SK-N-SH treated with all-trans-retinoic acid at 6 μM for 48 hours (cell line): ENCODE results near the gene USH2A.

Source experiments
- ATAC-seq: fragments of 200-7000 bp; cut with Tn5 transposase; 3 replicates; pipeline ENCODE4 v1.9.1; 2020; ENCODE audit warnings: mild to moderate bottlenecking, moderate library complexity
- ARNTL ChIP-seq: fragments of 450-650 bp; formaldehyde crosslinking; IDR thresholded peaks from 2 replicates; pipeline ENCODE4 v1.5.0; 2020; ENCODE audit warnings: low read depth, mild to moderate bottlenecking, moderate library complexity, borderline replicate concordance
- BACH2 ChIP-seq: fragments of 250-450 bp; sonication (Bioruptor Pico); IDR thresholded peaks from 2 replicates; pipeline ENCODE4 v1.9.0; 2021; ENCODE audit warnings: mild to moderate bottlenecking, borderline replicate concordance
- CSDC2 ChIP-seq: fragments of 250-450 bp; sonication (Bioruptor Pico); IDR thresholded peaks from 2 replicates; pipeline ENCODE4 v1.5.0; 2020; ENCODE audit warnings: mild to moderate bottlenecking, moderate library complexity
- ESRRG ChIP-seq: fragments of 250-450 bp; sonication (Bioruptor Pico); IDR thresholded peaks from 2 replicates; pipeline ENCODE4 v1.6.1; 2021; ENCODE audit warnings: mild to moderate bottlenecking
- GLIS3 ChIP-seq: fragments of 250-450 bp; sonication (Bioruptor Pico); IDR thresholded peaks from 2 replicates; pipeline ENCODE4 v1.5.0; 2020; ENCODE audit warnings: mild to moderate bottlenecking, moderate library complexity
- ISL1 ChIP-seq: fragments of 250-450 bp; sonication (Bioruptor Pico); IDR thresholded peaks from 2 replicates; pipeline ENCODE4 v2.1.2; 2022; ENCODE audit warnings: mild to moderate bottlenecking, moderate library complexity
- OSR1 ChIP-seq: fragments of 250-450 bp; sonication (Bioruptor Pico); IDR thresholded peaks from 2 replicates; pipeline ENCODE4 v1.8.0; 2022; ENCODE audit warnings: moderate library complexity, mild to moderate bottlenecking, inconsistent platforms
- PPARA ChIP-seq: fragments of 250-450 bp; sonication (Bioruptor Pico); IDR thresholded peaks from 2 replicates; pipeline ENCODE4 v1.5.0; 2020; ENCODE audit warnings: mild to moderate bottlenecking, borderline replicate concordance
- RARB ChIP-seq: fragments of 250-450 bp; sonication (Bioruptor Pico); IDR thresholded peaks from 2 replicates; pipeline ENCODE4 v1.8.0; 2021; ENCODE audit warnings: mild to moderate bottlenecking, moderate library complexity
- SNAI2 ChIP-seq: fragments of 250-450 bp; sonication (Bioruptor Pico); IDR thresholded peaks from 2 replicates; pipeline ENCODE4 v1.5.0; 2020; ENCODE audit warnings: mild to moderate bottlenecking, moderate library complexity
- TCF4 ChIP-seq: fragments of 250-450 bp; sonication (Bioruptor Pico); IDR thresholded peaks from 2 replicates; pipeline ENCODE4 v1.8.0; 2021; ENCODE audit warnings: mild to moderate bottlenecking, moderate library complexity, borderline replicate concordance
- TOX ChIP-seq: fragments of 250-450 bp; sonication (Bioruptor Pico); IDR thresholded peaks from 2 replicates; pipeline ENCODE4 v1.8.0; 2021; ENCODE audit warnings: mild to moderate bottlenecking, moderate library complexity, borderline replicate concordance
- ZC3H10 ChIP-seq: fragments of 250-450 bp; sonication (Bioruptor Pico); IDR thresholded peaks from 2 replicates; pipeline ENCODE4 v1.5.1; 2021; ENCODE audit warnings: mild to moderate bottlenecking, moderate library complexity
- ZFP30 ChIP-seq: fragments of 450-650 bp; formaldehyde crosslinking; IDR thresholded peaks from 2 replicates; pipeline ENCODE4 v1.5.0; 2022; ENCODE audit warnings: mild to moderate bottlenecking, moderate library complexity
- ZNF565 ChIP-seq: fragments of 450-650 bp; formaldehyde crosslinking; conservative IDR thresholded peaks from 2 replicates; pipeline ENCODE4 v1.5.0; 2020; ENCODE audit warnings: low read depth, mild to moderate bottlenecking, moderate library complexity
- ZNF70 ChIP-seq: fragments of 450-650 bp; formaldehyde crosslinking; IDR thresholded peaks from 2 replicates; pipeline ENCODE4 v1.5.0; 2020; ENCODE audit warnings: mild to moderate bottlenecking, moderate library complexity
- TF ChIP-seq, protein P1 (sequence below): fragments of 250-450 bp; sonication (Bioruptor Pico); IDR thresholded peaks from 2 replicates; pipeline ENCODE4 v1.5.1; 2020; ENCODE audit warnings: low read depth, mild to moderate bottlenecking, moderate library complexity
- TF ChIP-seq, protein P2 (sequence below): fragments of 250-450 bp; sonication (Bioruptor Pico); IDR thresholded peaks from 2 replicates; pipeline ENCODE4 v1.5.0; 2020; ENCODE audit warnings: mild to moderate bottlenecking, moderate library complexity
- TF ChIP-seq, protein P3 (sequence below): fragments of 250-450 bp; sonication (Bioruptor Pico); IDR thresholded peaks from 2 replicates; pipeline ENCODE4 v1.8.0; 2020; ENCODE audit warnings: mild to moderate bottlenecking, moderate library complexity, borderline replicate concordance
- TF ChIP-seq, protein P4 (sequence below): fragments of 250-450 bp; sonication (Bioruptor Pico); IDR thresholded peaks from 2 replicates; pipeline ENCODE4 v1.8.0; 2021; ENCODE audit warnings: low read depth, mild to moderate bottlenecking, moderate library complexity, borderline replicate concordance

The USH2A gene

DNA sequence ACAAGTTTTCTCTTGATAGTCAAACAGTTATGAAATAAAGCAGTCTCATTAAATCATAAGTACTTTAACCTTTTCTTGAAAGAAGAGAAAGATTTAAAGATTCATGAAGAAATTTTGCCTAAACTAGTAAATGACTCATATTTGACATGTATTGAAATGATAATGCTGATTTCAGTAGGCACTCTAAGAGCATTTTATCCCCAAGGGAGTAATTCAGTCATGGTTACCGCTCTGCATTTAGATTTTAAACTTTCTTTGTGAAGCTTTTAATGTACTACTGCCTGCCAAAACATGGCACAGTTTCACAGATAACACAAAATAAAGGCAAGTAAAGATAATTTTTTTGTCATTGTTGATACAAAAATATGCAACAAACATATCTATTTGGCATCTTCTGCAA lies 6.8 kb downstream of the USH2A start:
- TF ChIP-seq ISL1 (peak; percentile 97), GLIS3 (CRISPR knock-in tag) (no peak), ZC3H10 (CRISPR knock-in tag) (peak; percentile 62; the same call in 1 of the 2 replicates), TOX (CRISPR knock-in tag) (peak; percentile 83; the same call in 1 of the 2 replicates)
- ATAC-seq, result peak; percentile 39; the same call in 1 of the 3 replicates

DNA sequence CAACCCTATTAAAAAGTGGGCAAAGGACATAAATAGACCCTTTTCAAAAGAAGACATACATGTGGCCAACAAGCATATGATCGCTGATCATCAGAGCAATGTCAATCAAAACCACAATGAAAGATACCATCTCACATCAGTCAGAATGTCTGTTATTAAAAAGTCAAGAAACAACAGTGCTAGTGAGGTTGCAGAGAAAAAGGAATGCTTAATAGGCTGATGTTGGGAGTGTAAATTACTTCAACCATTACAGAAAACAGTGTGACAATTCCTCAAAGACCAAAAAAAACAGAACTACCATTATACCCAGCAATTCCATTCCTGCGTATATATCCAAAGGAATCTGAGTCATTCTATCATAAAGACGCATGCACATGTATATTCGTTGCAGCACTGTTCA lies 13.2 kb downstream of the USH2A start:
- TF ChIP-seq TOX (CRISPR knock-in tag) (no peak), SNAI2 (CRISPR knock-in tag) (no peak), ZFP30 (no peak), PPARA (CRISPR knock-in tag) (no peak), ZNF565 (CRISPR knock-in tag) (no peak)
- TF ChIP-seq, protein P1, sequence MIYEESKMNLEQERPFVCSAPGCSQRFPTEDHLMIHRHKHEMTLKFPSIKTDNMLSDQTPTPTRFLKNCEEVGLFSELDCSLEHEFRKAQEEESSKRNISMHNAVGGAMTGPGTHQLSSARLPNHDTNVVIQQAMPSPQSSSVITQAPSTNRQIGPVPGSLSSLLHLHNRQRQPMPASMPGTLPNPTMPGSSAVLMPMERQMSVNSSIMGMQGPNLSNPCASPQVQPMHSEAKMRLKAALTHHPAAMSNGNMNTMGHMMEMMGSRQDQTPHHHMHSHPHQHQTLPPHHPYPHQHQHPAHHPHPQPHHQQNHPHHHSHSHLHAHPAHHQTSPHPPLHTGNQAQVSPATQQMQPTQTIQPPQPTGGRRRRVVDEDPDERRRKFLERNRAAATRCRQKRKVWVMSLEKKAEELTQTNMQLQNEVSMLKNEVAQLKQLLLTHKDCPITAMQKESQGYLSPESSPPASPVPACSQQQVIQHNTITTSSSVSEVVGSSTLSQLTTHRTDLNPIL (CRISPR knock-in tag), result no peak
- no peak for ATAC-seq

DNA sequence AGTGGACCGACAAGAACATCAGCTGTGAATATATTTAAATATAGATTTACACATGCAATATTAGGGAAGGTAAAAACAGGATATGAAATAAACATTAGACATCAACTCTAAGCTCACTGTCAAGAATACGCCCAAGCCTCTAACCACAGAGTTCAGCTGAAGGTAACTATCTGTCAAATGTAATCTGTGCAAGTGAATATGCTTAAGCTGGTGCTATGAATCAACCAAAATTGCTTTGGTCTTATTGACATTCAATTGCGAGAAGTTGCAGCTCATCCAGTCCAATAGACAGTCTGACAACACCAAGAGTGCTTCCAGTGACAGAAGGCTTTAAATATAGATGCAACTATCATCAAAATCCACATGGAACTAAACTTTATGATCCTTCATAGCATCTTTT lies 32.3 kb downstream of the USH2A start:
- no peak for ATAC-seq

DNA sequence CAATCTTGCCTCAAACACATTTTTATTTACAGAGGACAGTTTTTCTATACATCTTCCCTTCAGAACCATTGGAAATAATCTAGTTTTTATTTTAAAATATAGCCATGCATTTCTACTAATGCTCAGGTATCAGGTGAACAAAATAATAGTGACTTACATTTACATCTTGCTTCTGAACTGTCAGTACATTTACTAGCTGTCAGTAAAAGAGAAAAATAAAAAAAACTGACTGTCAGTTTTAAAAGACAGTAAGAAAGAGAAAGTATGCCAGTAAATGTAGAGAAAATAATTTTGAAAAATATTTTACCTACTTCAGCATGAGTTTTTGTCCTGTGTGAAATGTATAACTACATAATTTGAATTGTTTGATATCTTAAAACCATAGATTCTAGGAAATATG lies 33.5 kb downstream of the USH2A start:
- no peak for ATAC-seq
- TF ChIP-seq, protein P2, sequence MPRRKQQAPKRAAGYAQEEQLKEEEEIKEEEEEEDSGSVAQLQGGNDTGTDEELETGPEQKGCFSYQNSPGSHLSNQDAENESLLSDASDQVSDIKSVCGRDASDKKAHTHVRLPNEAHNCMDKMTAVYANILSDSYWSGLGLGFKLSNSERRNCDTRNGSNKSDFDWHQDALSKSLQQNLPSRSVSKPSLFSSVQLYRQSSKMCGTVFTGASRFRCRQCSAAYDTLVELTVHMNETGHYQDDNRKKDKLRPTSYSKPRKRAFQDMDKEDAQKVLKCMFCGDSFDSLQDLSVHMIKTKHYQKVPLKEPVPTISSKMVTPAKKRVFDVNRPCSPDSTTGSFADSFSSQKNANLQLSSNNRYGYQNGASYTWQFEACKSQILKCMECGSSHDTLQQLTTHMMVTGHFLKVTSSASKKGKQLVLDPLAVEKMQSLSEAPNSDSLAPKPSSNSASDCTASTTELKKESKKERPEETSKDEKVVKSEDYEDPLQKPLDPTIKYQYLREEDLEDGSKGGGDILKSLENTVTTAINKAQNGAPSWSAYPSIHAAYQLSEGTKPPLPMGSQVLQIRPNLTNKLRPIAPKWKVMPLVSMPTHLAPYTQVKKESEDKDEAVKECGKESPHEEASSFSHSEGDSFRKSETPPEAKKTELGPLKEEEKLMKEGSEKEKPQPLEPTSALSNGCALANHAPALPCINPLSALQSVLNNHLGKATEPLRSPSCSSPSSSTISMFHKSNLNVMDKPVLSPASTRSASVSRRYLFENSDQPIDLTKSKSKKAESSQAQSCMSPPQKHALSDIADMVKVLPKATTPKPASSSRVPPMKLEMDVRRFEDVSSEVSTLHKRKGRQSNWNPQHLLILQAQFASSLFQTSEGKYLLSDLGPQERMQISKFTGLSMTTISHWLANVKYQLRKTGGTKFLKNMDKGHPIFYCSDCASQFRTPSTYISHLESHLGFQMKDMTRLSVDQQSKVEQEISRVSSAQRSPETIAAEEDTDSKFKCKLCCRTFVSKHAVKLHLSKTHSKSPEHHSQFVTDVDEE (CRISPR knock-in tag), result no peak
- TF ChIP-seq TCF4 (CRISPR knock-in tag), result no peak
- TF ChIP-seq, protein P3, sequence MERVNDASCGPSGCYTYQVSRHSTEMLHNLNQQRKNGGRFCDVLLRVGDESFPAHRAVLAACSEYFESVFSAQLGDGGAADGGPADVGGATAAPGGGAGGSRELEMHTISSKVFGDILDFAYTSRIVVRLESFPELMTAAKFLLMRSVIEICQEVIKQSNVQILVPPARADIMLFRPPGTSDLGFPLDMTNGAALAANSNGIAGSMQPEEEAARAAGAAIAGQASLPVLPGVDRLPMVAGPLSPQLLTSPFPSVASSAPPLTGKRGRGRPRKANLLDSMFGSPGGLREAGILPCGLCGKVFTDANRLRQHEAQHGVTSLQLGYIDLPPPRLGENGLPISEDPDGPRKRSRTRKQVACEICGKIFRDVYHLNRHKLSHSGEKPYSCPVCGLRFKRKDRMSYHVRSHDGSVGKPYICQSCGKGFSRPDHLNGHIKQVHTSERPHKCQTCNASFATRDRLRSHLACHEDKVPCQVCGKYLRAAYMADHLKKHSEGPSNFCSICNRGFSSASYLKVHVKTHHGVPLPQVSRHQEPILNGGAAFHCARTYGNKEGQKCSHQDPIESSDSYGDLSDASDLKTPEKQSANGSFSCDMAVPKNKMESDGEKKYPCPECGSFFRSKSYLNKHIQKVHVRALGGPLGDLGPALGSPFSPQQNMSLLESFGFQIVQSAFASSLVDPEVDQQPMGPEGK (CRISPR knock-in tag), result no peak
- TF ChIP-seq ISL1, result no peak
- no peak for TF ChIP-seq ZC3H10 (CRISPR knock-in tag)
- TF ChIP-seq SNAI2 (CRISPR knock-in tag), result no peak
- no peak for TF ChIP-seq RARB (CRISPR knock-in tag)
- TF ChIP-seq TOX (CRISPR knock-in tag), result no peak
- no peak for TF ChIP-seq ARNTL
- TF ChIP-seq BACH2 (CRISPR knock-in tag), result no peak
- TF ChIP-seq, protein P1 (CRISPR knock-in tag), result no peak

More for the DNA sequence above, 32.3 kb downstream of the USH2A start:
- no peak for TF ChIP-seq ZFP30
- TF ChIP-seq ZNF70, result no peak
- no peak for TF ChIP-seq CSDC2
- peak; percentile 71; the same call in 1 of the 2 replicates for TF ChIP-seq TOX (CRISPR knock-in tag)
- TF ChIP-seq, protein P4, sequence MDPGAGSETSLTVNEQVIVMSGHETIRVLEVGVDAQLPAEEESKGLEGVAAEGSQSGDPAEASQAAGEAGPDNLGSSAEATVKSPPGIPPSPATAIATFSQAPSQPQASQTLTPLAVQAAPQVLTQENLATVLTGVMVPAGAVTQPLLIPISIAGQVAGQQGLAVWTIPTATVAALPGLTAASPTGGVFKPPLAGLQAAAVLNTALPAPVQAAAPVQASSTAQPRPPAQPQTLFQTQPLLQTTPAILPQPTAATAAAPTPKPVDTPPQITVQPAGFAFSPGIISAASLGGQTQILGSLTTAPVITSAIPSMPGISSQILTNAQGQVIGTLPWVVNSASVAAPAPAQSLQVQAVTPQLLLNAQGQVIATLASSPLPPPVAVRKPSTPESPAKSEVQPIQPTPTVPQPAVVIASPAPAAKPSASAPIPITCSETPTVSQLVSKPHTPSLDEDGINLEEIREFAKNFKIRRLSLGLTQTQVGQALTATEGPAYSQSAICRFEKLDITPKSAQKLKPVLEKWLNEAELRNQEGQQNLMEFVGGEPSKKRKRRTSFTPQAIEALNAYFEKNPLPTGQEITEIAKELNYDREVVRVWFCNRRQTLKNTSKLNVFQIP, result peak; percentile 33; the same call in 1 of the 2 replicates
- no peak for TF ChIP-seq PPARA (CRISPR knock-in tag)
- no peak for TF ChIP-seq GLIS3 (CRISPR knock-in tag)
- TF ChIP-seq, protein P3 (CRISPR knock-in tag), result no peak
- no peak for TF ChIP-seq ESRRG (CRISPR knock-in tag)
- TF ChIP-seq OSR1, result no peak
- no peak for TF ChIP-seq TCF4 (CRISPR knock-in tag)
- TF ChIP-seq SNAI2 (CRISPR knock-in tag), result no peak
- TF ChIP-seq BACH2 (CRISPR knock-in tag), result no peak
